Right lobe of liver (tissue), 6 donors: Measurements from ENCODE around the gene ZP1. TPM values are rescaled to one million over a fixed set of nuclear protein-coding genes. Genes with fewer than 3 reads are reported as not detected.

ENCODE experiments used
- ATAC-seq, 4 donors: fragments of 200-7000 bp; cut with Tn5 transposase; one replicate each; pipeline ENCODE4 v1.9.1; 2020; ENCODE audit warnings: mild to moderate bottlenecking in 4 of 4, moderate library complexity in 4 of 4
- DNase-seq, 3 donors: peaks; one replicate each; pipeline ENCODE4 v3.0.0-alpha.2; 2020
- H3K27ac ChIP-seq, 3 donors: fragments of 200-600 bp; one replicate each; pipeline ENCODE4 v1.8.0; 2022
- H3K27me3 ChIP-seq, 2 donors: fragments of 200-600 bp; one replicate each; pipeline ENCODE4 v1.8.0; 2022
- H3K36me3 ChIP-seq, 4 donors: fragments of 200-600 bp; sonication (generic) in 1 of 4; one replicate each; pipeline versions ENCODE4 v1.5.1 to v1.8.0; 2017 to 2022; ENCODE audit warnings: control low read depth in 1 of 4
- H3K4me1 ChIP-seq, 4 donors: fragments of 200-600 bp; sonication (generic) in 1 of 4; one replicate each; pipeline versions ENCODE4 v1.5.1 to v1.8.0; 2017 to 2022; ENCODE audit warnings: control low read depth in 1 of 4
- H3K4me3 ChIP-seq, 3 donors: fragments of 200-600 bp; one replicate each; pipeline ENCODE4 v1.8.0; 2022
- H3K9me3 ChIP-seq, 4 donors: fragments of 200-600 bp; sonication (generic) in 1 of 4; one replicate each; pipeline versions ENCODE4 v1.5.1 to v1.8.0; 2017 to 2022; ENCODE audit warnings: control low read depth in 1 of 4
- POLR2A ChIP-seq: fragments of 450-650 bp; IDR thresholded peaks from one replicate; pipeline ENCODE4 v1.6.1; 2017; ENCODE audit warnings: antibody characterized with exemption, mild to moderate bottlenecking
- WGBS: methylation state at CpG from one replicate; pipeline ENCODE4 v1.1.6; 2018; ENCODE audit warnings: low coverage, low lambda C conversion rate; ENCODE audit not compliant: insufficient coverage; ENCODE audit errors: missing lambda C conversion rate; 5-methylcytosine and 5-hydroxymethylcytosine counted together
- intact Hi-C, 2 donors: fragments of 100-400 bp; cut with DNase I; formaldehyde crosslinking; loops; one replicate each; pipeline versions ENCODE4 v1.11.2 to v1.14.1; 2022
- total RNA-seq, 6 experiments: library from RNA; depleted of rRNA in 2 of 6; stranded (reverse); fragments of >200 nt in 2 of 6; fragmentation: NEBNext Ultra II Directional in 3 of 6; extraction: Animal tissue kit (Norgen Biotek cat#: 25700) in 3 of 6; gene quantifications; one replicate each; pipeline versions ENCODE4 v1.1.0 to v1.2.4, GENCODE V29; 2016 to 2023
- TF ChIP-seq, protein P1 (sequence below), 4 donors: fragments of 200-600 bp in 3 of 4; fragments of 450-650 bp in 1 of 4; IDR thresholded peaks; one replicate each; pipeline versions ENCODE4 v1.5.1 to v1.8.0; 2016 to 2022; ENCODE audit warnings: antibody characterized with exemption in 4 of 4, mild to moderate bottlenecking in 2 of 4
- donor health status: DM: no; HTN: yes; CAD: no.
- donor health status: DM: no; HTN: no; CAD: no.
- donor health status: DM: no; HTN: no; CAD: no.
- donor health status: DM: no; HTN: yes; CAD: no.
- donor health status: DM: no; HTN: yes; CAD: no.

The ZP1 gene
- total RNA-seq, 6 experiments from 2014 or later: not detected

DNA sequence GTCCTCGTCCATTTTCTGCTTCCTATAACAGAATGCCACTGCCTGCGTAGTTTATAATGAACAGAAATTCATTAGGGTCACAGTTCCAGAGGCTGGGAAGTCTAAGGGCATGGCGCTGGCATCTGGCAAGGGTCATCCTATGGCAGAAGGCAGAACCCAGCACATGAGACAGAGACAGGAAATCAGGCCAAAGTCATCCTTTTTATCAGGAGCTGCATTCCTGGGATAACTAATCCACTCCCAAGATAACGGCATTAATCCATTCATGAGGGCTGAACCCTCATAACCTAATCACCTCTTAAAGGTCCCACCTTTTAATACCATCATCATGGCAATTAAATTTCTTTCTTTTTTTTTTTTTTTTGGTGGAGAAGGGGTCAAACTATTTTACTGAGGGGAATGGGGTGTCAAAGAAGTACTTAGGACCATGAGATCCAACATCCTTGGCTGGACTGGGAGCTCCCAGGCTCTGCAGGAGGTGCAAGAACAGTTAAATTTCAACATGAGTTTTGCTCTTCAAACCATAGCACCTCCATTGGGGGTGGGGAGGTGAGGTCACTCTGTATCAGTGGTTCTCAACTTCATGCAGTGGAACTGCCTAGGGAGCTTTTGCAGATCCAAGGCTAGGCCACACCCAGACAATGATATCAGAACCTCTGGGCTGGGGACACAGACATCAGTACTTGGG is 51.1 kb downstream of the ZP1 start:
- DNase-seq (no peak), ATAC-seq (no peak)
- Histone ChIP-seq H3K36me3 (peaks cover 0 to 27% (median 14%) of the 10 kb centered on the region in 4 donors), H3K4me1 (peaks cover 0 to 7% (median 0%) of the 10 kb centered on the region in 4 donors), H3K27ac (no peak overlapping the region), H3K4me3 (no peak overlapping the region), H3K27me3 (no peaks in the 10 kb centered on the region), H3K9me3 (no peaks in the 10 kb centered on the region)
- no peak for TF ChIP-seq POLR2A
- TF ChIP-seq, protein P1, sequence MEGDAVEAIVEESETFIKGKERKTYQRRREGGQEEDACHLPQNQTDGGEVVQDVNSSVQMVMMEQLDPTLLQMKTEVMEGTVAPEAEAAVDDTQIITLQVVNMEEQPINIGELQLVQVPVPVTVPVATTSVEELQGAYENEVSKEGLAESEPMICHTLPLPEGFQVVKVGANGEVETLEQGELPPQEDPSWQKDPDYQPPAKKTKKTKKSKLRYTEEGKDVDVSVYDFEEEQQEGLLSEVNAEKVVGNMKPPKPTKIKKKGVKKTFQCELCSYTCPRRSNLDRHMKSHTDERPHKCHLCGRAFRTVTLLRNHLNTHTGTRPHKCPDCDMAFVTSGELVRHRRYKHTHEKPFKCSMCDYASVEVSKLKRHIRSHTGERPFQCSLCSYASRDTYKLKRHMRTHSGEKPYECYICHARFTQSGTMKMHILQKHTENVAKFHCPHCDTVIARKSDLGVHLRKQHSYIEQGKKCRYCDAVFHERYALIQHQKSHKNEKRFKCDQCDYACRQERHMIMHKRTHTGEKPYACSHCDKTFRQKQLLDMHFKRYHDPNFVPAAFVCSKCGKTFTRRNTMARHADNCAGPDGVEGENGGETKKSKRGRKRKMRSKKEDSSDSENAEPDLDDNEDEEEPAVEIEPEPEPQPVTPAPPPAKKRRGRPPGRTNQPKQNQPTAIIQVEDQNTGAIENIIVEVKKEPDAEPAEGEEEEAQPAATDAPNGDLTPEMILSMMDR (IDR thresholded peaks at IDR 0.05): no peak
- intact Hi-C loops: no loop called here
- 72% methylated on average over 4 of the region's 4 CpGs for WGBS

- Histone ChIP-seq H3K36me3 (peaks cover 0 to 27% (median 14%) of the 10 kb centered on the region in 4 donors), H3K4me3 (no peak overlapping the region), H3K9me3 (no peaks in the 10 kb centered on the region), H3K27ac (no peak overlapping the region), H3K4me1 (peaks cover 0 to 6% (median 0%) of the 10 kb centered on the region in 4 donors), H3K27me3 (no peaks in the 10 kb centered on the region)
- intact Hi-C loops: no loop called here
- DNase-seq: no peak
- no peak for ATAC-seq
- 22% methylated on average over 1 of the region's 2 CpGs for WGBS
- no peak for TF ChIP-seq POLR2A
- TF ChIP-seq, protein P1 (IDR thresholded peaks at IDR 0.05): no peak
Measured at GRCh38 chr11:60918939-60919265, 51.6 kb downstream of the ZP1 start.

DNA sequence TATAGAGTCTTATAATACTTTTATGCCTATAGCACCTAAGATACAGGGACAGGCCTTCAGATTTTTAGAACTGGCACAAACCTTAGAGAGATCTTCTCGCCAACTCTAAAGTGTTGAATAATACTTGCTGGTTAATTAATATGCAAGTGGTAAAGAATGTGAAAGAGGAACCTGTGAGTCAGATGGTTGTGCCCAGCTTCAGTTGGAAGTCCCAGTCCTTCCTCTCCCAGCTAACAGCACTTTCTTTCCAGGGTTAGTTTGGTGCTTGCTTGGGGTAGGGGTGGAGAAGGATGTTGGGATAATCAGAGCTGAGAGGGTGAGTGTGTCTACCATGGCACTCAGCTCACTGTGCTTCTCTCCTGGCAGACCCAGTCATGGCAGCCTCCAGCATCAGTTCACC is 52.0 kb downstream of the ZP1 start:
- no peak for TF ChIP-seq POLR2A
- TF ChIP-seq, protein P1 (IDR thresholded peaks at IDR 0.05): no peak
- 50% methylated on average over 1 of the region's 1 CpG for WGBS

DNA sequence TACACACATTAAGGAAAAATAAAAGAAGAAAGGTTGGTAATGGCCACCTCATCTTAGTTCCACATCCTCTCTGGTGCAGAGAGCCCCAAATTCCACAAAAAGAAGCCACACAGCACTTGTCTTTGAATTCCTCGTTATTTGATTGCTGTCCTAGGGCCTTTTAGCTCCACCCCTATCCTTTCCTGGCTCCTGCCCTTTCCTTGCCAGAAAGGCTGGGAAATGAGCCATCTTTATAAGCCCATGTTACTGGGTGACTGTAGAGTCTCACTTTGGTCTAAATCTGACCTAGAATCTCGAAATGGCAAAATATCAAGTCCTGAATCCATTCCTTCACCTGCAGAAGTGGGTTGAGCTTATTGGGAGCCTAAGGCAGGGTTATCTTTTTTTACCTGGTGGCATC is 52.6 kb downstream of the ZP1 start:
- intact Hi-C loops: no loop called here
- Histone ChIP-seq H3K36me3 (peaks cover 0 to 27% (median 14%) of the 10 kb centered on the region in 4 donors), H3K9me3 (no peaks in the 10 kb centered on the region), H3K4me3 (no peak overlapping the region), H3K27me3 (no peaks in the 10 kb centered on the region), H3K27ac (no peak overlapping the region), H3K4me1 (peaks cover 0 to 10% (median 0%) of the 10 kb centered on the region in 4 donors)
- WGBS: 84% methylated on average over 2 of the region's 2 CpGs
- no peak for DNase-seq
- TF ChIP-seq, protein P1 (IDR thresholded peaks at IDR 0.05): no peak
- no peak for TF ChIP-seq POLR2A
- no peak for ATAC-seq

More for the DNA sequence above, 52.0 kb downstream of the ZP1 start:
- H3K36me3 ChIP-seq: peaks cover 0 to 27% (median 14%) of the 10 kb centered on the region in 4 donors
- no peak overlapping the region for H3K27ac ChIP-seq
- ATAC-seq (no peak), DNase-seq (no peak)
- no peak overlapping the region for H3K4me3 ChIP-seq
- H3K4me1 ChIP-seq: peaks cover 0 to 11% (median 0%) of the 10 kb centered on the region in 4 donors
- no peaks in the 10 kb centered on the region for H3K27me3 ChIP-seq
- intact Hi-C loops: no loop called here
- no peaks in the 10 kb centered on the region for H3K9me3 ChIP-seq
